GM12875 (cell line): ENCODE data around the gene BTBD7.

ENCODE experiments used
- H3K4me3 ChIP-seq: one replicate; pipeline ENCODE4 v1.5.1; 2011; ENCODE audit warnings: low read depth, low read length, control low read depth
- TF ChIP-seq, protein P1 (sequence below): IDR thresholded peaks from 2 replicates; pipeline ENCODE4 v1.5.1; 2011; ENCODE audit warnings: low read depth, mild to moderate bottlenecking, control low read depth, inconsistent platforms, low read length, moderate library complexity, borderline replicate concordance; ENCODE audit not compliant: insufficient read depth

Gene BTBD7

DNA sequence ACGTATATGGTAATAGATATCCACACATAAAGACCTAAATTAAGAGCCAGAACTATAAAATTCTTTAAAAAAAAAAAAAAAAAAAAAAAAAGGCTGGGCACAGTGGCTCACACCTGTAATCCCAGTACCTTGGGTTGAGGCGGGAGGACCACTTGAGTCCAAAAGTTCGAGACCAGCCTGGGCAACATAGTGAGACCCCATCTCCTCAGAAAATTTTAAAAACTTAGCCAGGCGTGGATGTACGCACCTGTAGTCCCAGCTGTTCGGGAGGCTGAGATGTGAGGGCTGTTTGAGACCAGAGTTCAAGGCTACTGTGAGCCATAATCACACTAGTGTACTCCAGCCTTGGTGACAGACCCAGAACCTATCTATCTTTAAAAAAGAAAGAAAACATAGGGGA is 4.3 kb downstream of the BTBD7 start:
- TF ChIP-seq, protein P1, sequence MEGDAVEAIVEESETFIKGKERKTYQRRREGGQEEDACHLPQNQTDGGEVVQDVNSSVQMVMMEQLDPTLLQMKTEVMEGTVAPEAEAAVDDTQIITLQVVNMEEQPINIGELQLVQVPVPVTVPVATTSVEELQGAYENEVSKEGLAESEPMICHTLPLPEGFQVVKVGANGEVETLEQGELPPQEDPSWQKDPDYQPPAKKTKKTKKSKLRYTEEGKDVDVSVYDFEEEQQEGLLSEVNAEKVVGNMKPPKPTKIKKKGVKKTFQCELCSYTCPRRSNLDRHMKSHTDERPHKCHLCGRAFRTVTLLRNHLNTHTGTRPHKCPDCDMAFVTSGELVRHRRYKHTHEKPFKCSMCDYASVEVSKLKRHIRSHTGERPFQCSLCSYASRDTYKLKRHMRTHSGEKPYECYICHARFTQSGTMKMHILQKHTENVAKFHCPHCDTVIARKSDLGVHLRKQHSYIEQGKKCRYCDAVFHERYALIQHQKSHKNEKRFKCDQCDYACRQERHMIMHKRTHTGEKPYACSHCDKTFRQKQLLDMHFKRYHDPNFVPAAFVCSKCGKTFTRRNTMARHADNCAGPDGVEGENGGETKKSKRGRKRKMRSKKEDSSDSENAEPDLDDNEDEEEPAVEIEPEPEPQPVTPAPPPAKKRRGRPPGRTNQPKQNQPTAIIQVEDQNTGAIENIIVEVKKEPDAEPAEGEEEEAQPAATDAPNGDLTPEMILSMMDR = no peak
- H3K4me3 ChIP-seq = no peak overlapping the region

DNA sequence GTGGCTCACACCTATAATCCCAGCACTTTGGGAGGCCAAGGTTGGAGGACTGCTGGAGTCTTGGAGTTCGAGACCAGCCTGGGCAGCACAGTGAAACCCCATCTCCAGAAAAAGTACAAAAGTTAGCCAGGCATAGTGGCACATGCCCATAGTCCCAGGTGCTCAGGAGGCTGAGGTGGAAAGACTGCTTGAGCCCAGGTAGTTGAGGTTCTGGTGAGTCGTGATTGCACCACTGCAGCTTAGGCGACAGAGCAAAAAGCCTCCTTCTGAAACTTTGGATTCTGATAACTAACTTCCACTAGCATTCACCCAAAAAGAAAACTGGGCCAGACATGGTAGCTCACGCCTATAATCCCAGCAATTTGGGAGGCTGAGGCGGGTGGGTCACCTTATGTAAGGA is 6.6 kb downstream of the BTBD7 start:
- no peak overlapping the region for H3K4me3 ChIP-seq
- TF ChIP-seq, protein P1 = no peak

DNA sequence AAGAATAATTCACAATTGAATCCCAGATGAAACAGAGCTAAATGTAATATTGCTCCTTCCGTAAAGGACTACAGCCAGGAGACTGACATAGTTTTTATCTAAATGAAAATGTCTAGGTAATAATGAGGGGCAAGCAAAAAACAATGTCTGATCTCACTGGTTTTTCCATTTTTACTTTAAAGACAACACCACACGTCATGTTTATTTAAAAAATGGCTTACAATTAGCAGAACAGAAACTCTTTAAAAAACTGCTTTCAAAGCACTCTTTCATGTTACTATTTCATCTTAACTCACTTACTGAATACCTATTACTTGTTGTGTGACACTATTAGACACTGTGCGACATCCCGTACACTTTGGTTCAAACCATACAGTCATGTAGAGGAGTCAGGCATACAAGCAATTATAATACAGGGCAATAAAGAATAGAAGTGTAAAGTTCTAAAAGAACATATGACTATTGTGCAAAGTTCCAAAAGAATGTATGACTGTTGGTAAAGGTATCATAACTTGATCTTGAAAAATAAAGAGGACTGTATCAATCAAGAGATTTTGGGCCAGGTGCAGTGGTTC is 9.1 kb downstream of the BTBD7 start:
- TF ChIP-seq, protein P1 = no peak

DNA sequence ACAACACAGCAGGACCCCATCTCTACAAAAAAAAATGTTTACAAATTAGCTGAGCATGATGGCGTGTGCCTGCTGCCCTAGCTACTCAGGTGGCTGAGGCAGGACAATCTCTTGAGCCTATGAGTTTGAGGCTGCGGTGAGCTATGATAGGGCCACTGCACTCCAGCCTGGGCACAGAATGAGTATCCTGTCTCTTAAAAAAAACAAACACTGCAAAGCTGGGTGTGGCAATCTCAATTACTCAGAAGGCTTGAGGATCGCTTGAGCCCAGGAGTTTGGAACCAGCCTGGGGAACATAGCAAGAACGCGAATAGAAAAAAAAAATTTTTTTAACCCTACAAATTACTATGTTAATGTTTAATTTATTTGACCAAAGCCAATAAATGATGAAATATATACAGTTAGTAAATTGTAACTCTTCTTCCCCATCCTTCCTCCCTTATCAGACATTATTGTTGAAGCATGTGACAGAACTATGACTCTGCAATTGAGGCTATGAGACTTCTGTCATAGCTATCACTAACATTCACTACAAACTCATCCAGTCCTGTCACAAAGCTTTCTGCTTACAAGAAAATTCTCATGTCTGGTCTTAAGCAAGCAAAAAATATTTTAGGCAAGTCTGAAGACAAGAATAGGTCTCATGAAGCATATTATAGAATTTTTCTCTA is 9.8 kb downstream of the BTBD7 start:
- no peak overlapping the region for H3K4me3 ChIP-seq
- TF ChIP-seq, protein P1 = no peak

More for the DNA sequence above, 9.1 kb downstream of the BTBD7 start:
- no peak overlapping the region for H3K4me3 ChIP-seq

DNA sequence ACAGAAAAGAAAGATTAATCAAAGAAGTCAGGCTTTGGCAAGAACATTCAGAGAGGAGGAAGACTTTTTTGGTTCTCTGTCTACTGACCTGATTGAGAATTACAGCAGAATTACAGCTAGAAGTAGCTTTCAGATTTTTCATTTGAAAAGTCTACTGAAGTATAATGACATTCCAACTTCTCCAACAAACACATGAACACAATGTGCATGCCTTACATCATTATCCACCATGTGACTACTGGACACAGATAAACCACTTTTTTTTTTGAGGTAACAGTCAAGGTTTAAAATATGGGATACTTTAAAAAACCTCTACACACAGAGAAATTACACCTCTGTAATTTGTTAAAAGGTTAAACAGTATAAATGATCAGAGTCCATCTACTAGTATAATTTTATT is 12.3 kb downstream of the BTBD7 start:
- H3K4me3 ChIP-seq = no peak overlapping the region
- TF ChIP-seq, protein P1 = no peak

DNA sequence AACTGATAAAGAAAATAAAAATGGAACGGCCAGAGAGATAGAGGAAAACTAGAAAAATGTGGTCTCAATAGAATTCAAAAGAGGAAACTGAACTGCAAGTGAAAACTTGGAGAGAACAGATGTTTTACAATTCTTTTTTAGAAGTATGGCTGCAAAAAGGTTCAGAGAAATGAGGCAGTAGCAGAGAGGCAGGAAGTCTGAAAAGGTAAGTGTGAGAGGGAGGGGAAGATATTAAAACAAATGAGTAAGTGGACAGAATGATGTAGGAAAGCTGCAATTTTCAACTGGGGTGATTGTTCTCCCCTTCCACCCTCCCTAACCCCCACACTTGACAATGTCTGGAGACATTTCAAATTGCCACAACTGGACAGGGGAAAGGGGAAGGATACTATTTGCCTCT is 12.9 kb downstream of the BTBD7 start:
- TF ChIP-seq, protein P1 = no peak
- no peak overlapping the region for H3K4me3 ChIP-seq

DNA sequence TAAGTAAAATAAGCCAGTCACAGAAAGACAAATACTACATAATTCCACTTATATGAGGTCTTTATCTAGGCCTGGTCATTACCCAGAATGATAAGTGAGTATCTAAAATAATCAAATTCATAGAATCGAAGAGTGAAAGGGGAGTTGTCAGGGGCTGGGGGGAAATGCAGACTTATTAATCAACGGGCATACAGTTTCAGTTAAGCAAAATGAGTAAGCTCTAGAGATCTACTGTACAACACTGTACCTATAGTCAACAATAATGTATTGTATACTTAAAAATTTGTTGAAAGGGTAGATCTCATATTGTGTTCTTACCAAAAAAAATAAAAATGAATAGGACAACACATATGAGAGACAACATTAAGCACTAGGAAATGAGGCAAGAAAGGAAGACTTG is 13.3 kb downstream of the BTBD7 start:
- no peak overlapping the region for H3K4me3 ChIP-seq
- TF ChIP-seq, protein P1 = no peak
